HTERT RPE-1 (cell line): ENCODE measurements around the gene WWOX.

ENCODE experiments used
- in situ Hi-C: fragments of 300-500 bp; cut with MboI; formaldehyde crosslinking; loops from 4 replicates; pipeline ENCODE4 v1.14.3; 2020; ENCODE audit warnings: low sequenced_read_pairs

Gene WWOX

GRCh38 chr16:78102865-78103264 is 3.4 kb downstream of the WWOX start:
- in situ Hi-C loops = no loop called here

DNA sequence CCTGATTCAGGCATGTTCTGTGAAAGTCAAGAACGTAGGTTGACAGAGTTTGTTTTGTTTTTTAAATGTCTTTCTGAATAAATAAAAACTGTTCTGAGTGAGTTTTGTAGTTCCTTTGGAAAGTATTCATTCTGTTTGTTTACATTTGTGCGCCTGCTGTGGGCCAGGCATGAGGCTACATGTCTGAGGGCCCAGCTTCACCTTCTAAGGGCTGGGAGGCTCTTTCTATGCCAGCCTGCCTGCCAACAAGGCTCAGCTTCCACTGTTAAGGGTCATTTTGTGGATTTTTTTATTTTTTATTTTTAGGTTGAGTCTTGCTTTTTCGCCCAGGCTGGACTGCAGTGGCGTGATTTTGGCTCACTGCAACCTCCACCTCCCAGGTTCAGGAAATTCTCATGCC is 6.1 kb downstream of the WWOX start:
- in situ Hi-C loops = no loop called here

- in situ Hi-C loops = no loop called here
These were observed 7.2 kb downstream of the WWOX start for GRCh38 chr16:78106686-78107085.

DNA sequence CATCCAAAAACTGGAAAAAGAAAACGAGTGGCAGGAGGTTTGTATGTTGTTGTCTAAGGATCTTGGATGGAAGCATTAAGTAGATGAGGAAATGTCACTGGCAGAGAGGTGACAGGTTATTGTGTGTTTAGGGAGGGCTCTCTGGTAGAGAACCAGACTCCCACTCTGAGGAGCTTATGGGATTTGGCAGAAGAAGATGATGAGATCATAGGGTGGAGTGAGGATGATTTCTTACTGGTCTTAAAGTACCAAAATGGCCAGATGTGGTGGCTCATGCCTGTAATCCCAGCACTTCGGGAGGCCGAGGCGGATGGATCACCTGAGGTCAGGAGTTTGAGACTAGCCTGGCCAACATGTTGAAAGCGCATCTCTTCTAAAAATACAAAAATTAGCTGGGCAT is 9.0 kb downstream of the WWOX start:
- in situ Hi-C loops = no loop called here

GRCh38 chr16:78113258-78113657 is 13.8 kb downstream of the WWOX start:
- in situ Hi-C loops = no loop called here

DNA sequence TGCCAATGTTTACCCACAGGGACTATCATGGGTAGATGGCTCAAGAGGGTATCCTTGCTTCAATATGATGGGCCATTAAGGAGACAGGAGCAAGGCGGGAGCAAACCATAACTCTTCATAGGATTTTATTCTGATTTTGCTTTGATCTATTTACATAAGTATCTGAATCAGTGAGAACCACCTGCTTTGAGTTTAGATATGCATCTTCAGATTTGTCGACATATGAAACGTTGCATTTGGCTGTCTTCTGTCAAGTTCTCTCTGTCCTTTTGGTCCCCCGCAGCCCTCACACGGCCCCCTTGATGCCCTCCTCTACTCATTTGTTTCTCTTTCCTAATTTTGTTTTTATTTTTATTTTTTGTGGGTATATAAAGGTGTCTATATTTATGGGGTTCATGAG is 16.2 kb downstream of the WWOX start:
- in situ Hi-C loops = no loop called here

DNA sequence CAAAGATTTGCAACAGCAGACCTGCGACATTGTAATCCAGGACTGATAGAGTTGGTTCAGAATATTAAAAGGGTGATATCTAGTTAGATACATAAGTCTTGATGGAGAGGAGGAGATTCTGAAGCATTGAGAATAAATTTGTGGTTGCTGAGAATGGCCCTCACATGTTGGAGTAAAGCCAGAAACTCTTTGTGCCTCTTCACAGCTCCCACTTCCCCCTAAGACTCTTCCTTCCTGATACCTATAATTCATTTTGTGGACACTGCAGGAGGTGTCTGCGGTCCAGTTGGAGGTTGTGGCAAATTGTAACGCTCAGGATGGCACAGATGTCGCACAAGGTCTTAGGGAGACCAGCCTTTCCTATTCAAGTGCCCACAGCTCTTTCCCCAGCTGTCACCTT is 17.5 kb downstream of the WWOX start:
- in situ Hi-C loops = no loop called here

DNA sequence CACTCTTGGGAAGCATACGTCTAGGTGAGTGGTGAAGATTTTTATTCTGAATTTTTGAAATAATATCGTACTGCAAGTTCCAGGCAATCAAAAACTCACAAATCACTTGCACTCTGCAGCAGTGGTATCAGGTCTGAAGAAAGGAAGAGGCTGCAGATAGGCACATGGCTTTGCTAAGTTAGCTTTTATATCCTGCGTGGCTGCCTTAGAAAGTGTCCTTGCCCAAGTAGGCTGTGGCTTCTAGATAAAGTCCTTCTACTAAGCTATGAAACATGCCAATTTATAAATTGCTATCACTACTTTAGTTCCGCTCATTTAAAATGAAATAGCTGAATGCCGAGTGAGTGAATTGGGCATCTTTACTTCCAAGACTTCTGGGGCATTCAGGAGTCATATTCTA is 17.9 kb downstream of the WWOX start:
- in situ Hi-C loops = no loop called here

DNA sequence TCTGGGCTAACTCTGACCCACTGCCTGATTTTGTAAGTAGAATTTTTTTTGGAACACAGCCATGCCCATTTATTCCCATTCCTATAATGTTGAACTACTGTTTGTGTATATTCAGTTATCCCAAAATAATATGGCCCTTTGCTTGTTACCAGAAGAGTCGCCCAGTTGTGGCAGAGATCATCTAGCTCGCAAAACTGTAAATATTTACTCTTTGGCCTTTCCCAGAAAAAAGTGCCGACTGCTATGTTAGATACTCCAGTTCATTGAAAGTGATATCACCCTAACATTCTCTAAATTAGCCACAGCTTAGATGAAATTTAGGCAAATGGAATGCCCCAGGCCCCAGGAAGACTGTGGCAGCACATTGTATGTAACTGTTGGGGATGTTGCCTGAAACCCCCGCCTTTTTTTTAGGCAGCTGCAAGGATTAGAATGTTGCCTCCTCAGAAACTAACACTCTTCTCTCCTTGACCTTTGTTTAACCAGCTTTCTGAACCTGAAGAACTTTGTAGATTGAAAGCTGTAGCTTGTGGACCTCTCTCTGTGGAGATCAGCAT is 19.1 kb downstream of the WWOX start:
- in situ Hi-C loops = no loop called here

- in situ Hi-C loops = no loop called here
These were observed 23.4 kb downstream of the WWOX start for GRCh38 chr16:78122774-78123315.

- in situ Hi-C loops = no loop called here
These were observed 25.8 kb downstream of the WWOX start for GRCh38 chr16:78125112-78125844.

- in situ Hi-C loops = no loop called here
These were observed 27.2 kb downstream of the WWOX start for GRCh38 chr16:78126662-78127061.

DNA sequence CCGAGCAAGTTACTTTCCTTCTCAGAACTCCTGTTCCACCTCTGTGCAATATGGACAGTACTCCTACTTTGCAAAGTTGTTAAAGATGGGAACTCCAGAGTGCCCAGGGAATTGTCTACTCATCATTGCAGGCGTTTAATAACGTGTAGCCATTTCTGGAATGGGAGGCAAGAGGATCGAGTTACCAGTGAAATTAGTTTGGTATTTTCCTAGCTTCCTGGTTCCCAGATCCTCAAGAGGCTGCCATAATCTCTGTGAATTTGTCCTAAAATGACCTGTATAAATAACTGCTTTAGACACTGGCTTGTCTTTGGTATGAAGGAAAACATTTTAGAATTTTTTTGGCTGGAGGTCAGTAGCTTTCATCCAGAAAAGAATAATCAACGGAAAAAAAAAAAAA is 27.7 kb downstream of the WWOX start:
- in situ Hi-C loops = no loop called here

DNA sequence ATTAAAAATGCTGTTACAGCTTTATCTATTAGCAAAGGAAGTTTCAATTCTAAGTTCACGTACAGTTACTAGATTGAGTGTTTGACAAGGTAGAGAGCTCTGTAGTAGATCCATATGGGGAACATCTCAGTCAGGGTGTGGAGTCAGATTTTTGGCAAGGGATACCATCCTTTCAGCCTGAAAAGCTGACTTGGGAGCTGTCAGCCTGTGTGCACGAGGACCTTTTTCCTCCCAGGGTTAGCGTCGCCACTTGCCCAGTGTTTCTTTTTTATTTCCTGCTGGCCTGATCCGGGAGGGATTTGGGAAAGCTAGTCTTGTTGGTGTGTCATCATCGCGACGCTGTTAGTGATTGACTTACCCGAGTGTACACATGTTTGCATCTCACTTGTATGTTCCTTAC is 29.5 kb downstream of the WWOX start:
- in situ Hi-C loops = no loop called here

DNA sequence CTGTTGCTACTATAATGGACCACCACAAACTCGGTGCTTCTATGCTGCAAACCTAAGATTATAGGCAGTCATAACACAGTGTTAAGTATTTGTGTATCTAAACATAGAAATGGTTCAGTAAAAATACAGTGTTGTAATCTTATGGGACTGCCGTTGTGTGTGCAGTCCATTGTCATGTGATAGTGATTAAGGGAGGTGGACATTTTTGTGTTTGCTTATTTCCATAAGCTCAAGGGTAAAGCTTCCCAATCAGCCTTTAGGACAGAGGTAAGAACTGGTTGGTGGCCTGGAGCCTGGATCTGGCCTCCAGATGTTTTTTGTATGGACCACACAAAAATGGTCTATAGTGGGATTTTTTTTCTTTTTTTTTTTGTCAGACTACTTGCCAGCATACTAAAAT is 29.9 kb downstream of the WWOX start:
- in situ Hi-C loops = no loop called here

- in situ Hi-C loops = no loop called here
These were observed 30.7 kb downstream of the WWOX start for GRCh38 chr16:78130083-78130608.

DNA sequence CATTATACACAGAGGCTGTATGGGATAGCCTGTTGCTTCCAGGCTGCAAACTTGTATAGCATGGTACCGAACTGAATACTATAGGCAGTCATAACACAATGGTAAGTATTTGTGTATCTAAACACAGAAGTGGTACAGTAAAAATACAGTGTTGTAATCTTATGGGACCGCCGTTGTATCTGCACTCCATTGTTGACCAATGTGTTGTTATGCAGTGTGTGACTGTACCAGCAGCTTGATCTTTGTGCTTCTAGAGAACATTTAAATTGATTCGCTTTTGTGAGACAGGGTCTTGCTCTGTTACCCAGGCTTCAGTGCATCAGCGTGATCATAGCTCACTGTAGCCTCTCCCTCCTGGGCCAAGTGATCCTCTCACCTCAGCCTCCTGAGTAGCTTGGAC is 31.5 kb downstream of the WWOX start:
- in situ Hi-C loops = no loop called here

DNA sequence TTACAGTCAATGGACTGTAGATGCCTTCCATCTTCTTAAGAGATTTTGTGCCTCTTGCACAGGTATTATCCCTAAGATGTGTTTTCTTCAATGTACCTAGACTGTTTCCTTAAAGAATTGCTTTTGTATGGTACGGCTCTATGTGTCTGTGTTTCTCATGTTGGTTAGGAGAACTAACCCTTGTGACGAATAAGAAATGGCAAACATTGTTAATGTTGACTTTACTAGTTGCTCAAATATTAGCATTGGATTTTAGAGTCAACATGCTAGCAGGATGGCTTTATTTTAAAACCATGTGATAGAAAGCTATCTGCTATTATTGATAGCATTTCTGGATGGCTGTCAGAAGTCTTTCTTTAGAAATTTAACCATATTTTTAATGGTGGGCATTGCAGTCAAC is 34.5 kb downstream of the WWOX start:
- in situ Hi-C loops = no loop called here

DNA sequence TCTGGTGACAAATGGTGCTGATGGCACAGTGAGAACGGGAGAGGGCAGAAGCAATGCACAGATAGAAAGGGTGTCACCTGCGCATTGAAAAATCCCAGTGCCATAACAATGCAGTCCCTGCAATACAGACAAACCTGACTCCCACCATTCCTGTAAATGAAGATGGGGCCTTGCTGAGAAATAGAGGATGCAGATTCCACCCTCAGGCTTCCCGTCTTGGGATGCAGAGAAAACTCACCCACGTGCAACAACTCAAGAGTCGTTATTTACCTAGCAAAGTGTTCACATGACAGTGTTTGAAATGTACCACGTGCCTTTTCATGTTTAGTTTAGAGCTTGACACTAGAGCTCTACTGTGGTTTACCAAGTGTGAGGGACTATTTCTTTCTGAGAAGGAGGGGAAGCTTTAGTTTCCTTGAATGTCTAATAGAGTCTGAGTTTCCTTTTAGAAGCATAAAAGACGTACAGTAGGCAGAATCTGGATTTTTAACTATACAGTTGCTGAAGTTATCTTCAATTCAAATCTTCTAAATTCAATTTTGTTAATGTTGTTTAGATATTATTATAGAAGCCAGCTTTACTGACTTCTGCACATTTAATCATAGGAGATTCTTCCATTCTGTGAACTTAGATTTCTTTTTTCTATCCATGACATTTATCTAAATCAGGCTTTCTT is 35.6 kb downstream of the WWOX start:
- in situ Hi-C loops = no loop called here

DNA sequence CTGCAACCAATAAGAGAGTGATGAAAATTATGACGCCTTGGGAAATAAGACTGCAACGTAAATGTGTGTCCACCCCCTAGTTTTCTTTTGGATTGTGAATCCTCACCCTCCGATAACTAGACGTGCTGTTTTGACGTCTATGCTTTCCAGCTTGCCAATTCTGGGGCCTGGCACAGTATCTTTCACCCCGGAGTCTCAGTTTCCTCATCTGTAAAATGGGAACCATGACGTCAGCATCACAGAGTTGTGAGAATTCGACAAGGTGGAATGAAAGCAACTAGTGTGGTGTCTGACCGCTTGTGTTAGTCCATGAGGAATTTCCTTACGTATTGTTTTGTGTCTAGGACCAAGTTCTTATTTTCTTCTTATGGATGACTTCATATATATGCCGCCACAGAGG is 37.7 kb downstream of the WWOX start:
- in situ Hi-C loops = no loop called here

DNA sequence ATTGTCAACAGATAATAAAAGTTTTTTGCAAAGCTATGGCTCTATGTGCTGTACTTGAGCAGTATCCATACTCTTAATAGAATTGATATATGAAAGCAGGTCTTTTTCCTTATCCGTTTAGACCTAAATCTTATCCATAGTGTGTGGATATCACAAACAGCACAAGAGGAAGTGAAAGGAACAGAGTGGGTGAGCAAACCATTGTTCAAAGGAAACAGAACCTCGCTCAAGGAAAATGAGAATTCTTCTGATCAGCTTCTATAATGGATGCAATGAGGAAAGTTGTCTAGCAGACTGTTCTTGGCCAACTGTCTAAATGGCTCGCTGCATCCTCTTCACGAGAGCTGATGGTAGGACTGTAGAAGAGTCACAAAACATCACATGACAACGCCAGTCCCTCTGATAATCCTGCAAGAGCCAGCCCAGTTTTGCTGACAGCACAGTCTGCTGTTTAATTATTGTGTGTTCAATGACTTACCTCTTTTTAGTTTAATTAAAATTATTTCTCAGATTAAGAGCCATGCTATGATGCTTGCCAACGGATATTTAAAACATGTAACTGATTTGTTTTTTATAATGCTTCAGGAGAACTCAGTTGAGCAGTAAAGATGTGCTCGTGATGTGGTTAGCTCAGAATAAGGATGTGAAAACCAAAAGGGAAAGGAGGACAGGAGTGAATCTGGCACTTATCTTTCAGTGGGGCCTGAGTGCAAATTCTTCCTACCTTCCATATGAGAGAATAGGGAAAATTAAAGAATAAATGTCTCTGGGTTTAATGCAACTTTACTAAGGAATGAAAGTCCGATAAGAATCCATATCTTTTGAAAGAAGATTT is 38.5 kb downstream of the WWOX start:
- in situ Hi-C loops = no loop called here
